IMR-90 (cell line): ENCODE data around the gene AGAP9. TPM values are rescaled to one million over a fixed set of nuclear protein-coding genes. Genes with fewer than 3 reads are reported as not detected.
"Not testable (repeated sequence)": the region's sequence is repeated elsewhere in the genome, so short reads cannot be mapped to it uniquely, and the experiment has no call there.

Experiments
- ATAC-seq: fragments of 200-7000 bp; cut with Tn5 transposase; 2 replicates; pipeline ENCODE4 v1.9.1; 2020; ENCODE audit warnings: low read depth, mild to moderate bottlenecking, moderate library complexity
- Bru-seq: library from RNA; stranded (reverse); fragments of 400-500 nt; gene quantifications from one replicate; lab custom pipeline; 2021; lab: Mats Ljungman, UMichigan
- BruChase-seq, 2 experiments: library from RNA; stranded (reverse); fragments of 400-500 nt; gene quantifications; one replicate each; lab custom pipeline; 2021; lab: Mats Ljungman, UMichigan
- BruUV-seq: library from RNA; stranded (reverse); fragments of 400-500 nt; replicated peaks from 2 replicates; lab custom pipeline; 2021; lab: Mats Ljungman, UMichigan
- CTCF ChIA-PET: fragments of 300-600 bp; formaldehyde crosslinking; extraction: SDS; loops from one replicate; lab custom pipeline; 2021; ENCODE audit warnings: antibody characterized with exemption; lab: Yijun Ruan, JAX
- POLR2A ChIA-PET: fragments of 300-600 bp; sonication (Branson Sonifier 250); formaldehyde crosslinking; loops from one replicate; lab custom pipeline; 2022; ENCODE audit warnings: antibody characterized with exemption; ENCODE audit not compliant: unreplicated experiment; lab: Charles Lee
- DNase-seq: peaks from one replicate; pipeline ENCODE4 v3.0.0; 2013
- H2AFZ ChIP-seq: replicated peaks from 2 replicates; pipeline ENCODE3; 2013; ENCODE audit warnings: low read length, mild to moderate bottlenecking; ENCODE audit not compliant: poor library complexity
- H2AK5ac ChIP-seq: 2 replicates; pipeline ENCODE4 v1.6.1; 2013; ENCODE audit warnings: low read depth, low read length, inconsistent platforms
- H2AK9ac ChIP-seq: replicated peaks from 2 replicates; pipeline ENCODE3; 2013; ENCODE audit warnings: mild to moderate bottlenecking, low read depth, low read length, moderate library complexity; ENCODE audit not compliant: poor library complexity
- H2BK120ac ChIP-seq: 2 replicates; pipeline ENCODE4 v1.6.1; 2013; ENCODE audit warnings: low read depth, low read length, inconsistent platforms
- H2BK15ac ChIP-seq: 3 replicates; pipeline ENCODE4 v1.6.1; 2013; ENCODE audit warnings: low read depth, low read length, inconsistent platforms
- H2BK20ac ChIP-seq: 2 replicates; pipeline ENCODE4 v1.6.1; 2013; ENCODE audit warnings: low read depth, mild to moderate bottlenecking, inconsistent platforms, low read length, moderate library complexity
- H2BK5ac ChIP-seq: 2 replicates; pipeline ENCODE4 v1.6.1; 2013; ENCODE audit warnings: mild to moderate bottlenecking, low read depth, low read length, inconsistent platforms; ENCODE audit not compliant: poor library complexity, severe bottlenecking
- H3K14ac ChIP-seq: replicated peaks from 2 replicates; pipeline ENCODE4 v1.6.1; 2013; ENCODE audit warnings: low read depth, low read length, inconsistent platforms
- H3K18ac ChIP-seq: 2 replicates; pipeline ENCODE4 v1.6.1; 2013; ENCODE audit warnings: low read depth, low read length, control low read depth
- H3K23ac ChIP-seq: 2 replicates; pipeline ENCODE4 v1.6.1; 2013; ENCODE audit warnings: low read depth, low read length, inconsistent platforms
- H3K27ac ChIP-seq: 2 replicates; pipeline ENCODE4 v1.5.1; 2013; ENCODE audit warnings: mild to moderate bottlenecking, control low read depth, low read length; ENCODE audit not compliant: insufficient read depth
- H3K27me3 ChIP-seq: 2 replicates; pipeline ENCODE4 v1.6.1; 2013; ENCODE audit warnings: low read length; ENCODE audit not compliant: control insufficient read depth, insufficient read depth
- H3K36me3 ChIP-seq: 2 replicates; pipeline ENCODE4 v1.6.1; 2013; ENCODE audit warnings: low read length, mixed read lengths; ENCODE audit not compliant: control insufficient read depth, insufficient read depth
- H3K4ac ChIP-seq: 2 replicates; pipeline ENCODE4 v1.6.1; 2013; ENCODE audit warnings: low read depth, low read length, inconsistent platforms
- H3K4me1 ChIP-seq: 2 replicates; pipeline ENCODE4 v1.6.1; 2013; ENCODE audit warnings: low read length, mixed read lengths; ENCODE audit not compliant: control insufficient read depth, insufficient read depth
- H3K4me2 ChIP-seq: 2 replicates; pipeline ENCODE4 v1.6.1; 2013; ENCODE audit warnings: low read depth, mild to moderate bottlenecking, control low read depth, low read length, moderate library complexity
- H3K4me3 ChIP-seq: 2 replicates; pipeline ENCODE4 v1.5.1; 2013; ENCODE audit warnings: low read depth, mild to moderate bottlenecking, control low read depth, low read length, moderate library complexity; ENCODE audit not compliant: insufficient read depth
- H3K56ac ChIP-seq: 2 replicates; pipeline ENCODE4 v1.6.1; 2013; ENCODE audit warnings: low read length, inconsistent platforms; ENCODE audit not compliant: insufficient read depth; ENCODE audit errors: extremely low read depth
- H3K79me1 ChIP-seq, 2 experiments: 2 replicates each; pipeline ENCODE4 v1.6.1; 2013; ENCODE audit warnings: low read length in 2 of 2, inconsistent platforms in 1 of 2, low read depth in 1 of 2
- H3K9ac ChIP-seq: 2 replicates; pipeline ENCODE4 v1.6.1; 2013; ENCODE audit warnings: low read depth, low read length, control low read depth
- H3K9me1 ChIP-seq: 2 replicates; pipeline ENCODE4 v1.6.1; 2013; ENCODE audit warnings: low read length, inconsistent platforms; ENCODE audit not compliant: insufficient read depth
- H3K9me3 ChIP-seq: 2 replicates; pipeline ENCODE4 v1.6.1; 2013; ENCODE audit warnings: low read length; ENCODE audit not compliant: control insufficient read depth, insufficient read depth
- H4K20me1 ChIP-seq: 2 replicates; pipeline ENCODE4 v1.6.1; 2013; ENCODE audit warnings: low read length, inconsistent platforms; ENCODE audit not compliant: insufficient read depth
- H4K5ac ChIP-seq: 2 replicates; pipeline ENCODE4 v1.6.1; 2013; ENCODE audit warnings: mild to moderate bottlenecking, low read depth, low read length, control low read depth
- H4K8ac ChIP-seq, 2 experiments: 2 replicates each; pipeline ENCODE4 v1.6.1; 2013; ENCODE audit warnings: low read depth in 2 of 2, low read length in 2 of 2, control low read depth in 1 of 2, inconsistent platforms in 1 of 2
- H4K91ac ChIP-seq: 2 replicates; pipeline ENCODE4 v1.6.1; 2013; ENCODE audit warnings: low read depth, low read length, inconsistent platforms; ENCODE audit not compliant: insufficient read depth
- WGBS, 2 experiments: methylation state at CpG; one replicate each; pipeline versions ENCODE4 v1.1.5 to v1.1.7; 2013; ENCODE audit warnings: missing lambda C conversion rate in 2 of 2; ENCODE audit not compliant: insufficient read length in 1 of 2; ENCODE audit errors: extremely low coverage in 2 of 2; 5-methylcytosine and 5-hydroxymethylcytosine counted together
- dilution Hi-C: fragments of 300-500 bp; cut with HindIII; formaldehyde crosslinking; loops from one replicate; pipeline ENCODE4 v1.14.3; 2018; ENCODE audit warnings: low sequenced_read_pairs; ENCODE audit not compliant: unreplicated experiment
- in situ Hi-C: fragments of 300-500 bp; cut with MboI; formaldehyde crosslinking; loops from 3 replicates; pipeline ENCODE4 v1.14.3; 2019; ENCODE audit warnings: low sequenced_read_pairs, inconsistent platforms, mixed read lengths
- intact Hi-C: fragments of 100-400 bp; cut with micrococcal nuclease; formaldehyde crosslinking; loops from 2 replicates; pipeline ENCODE4 v1.10.0; 2022
- long read RNA-seq: library from polyadenylated mRNA; unstranded; transcript quantifications from one replicate; pipeline ENCODE4 v2.0.0, GENCODE V29; 2021; ENCODE audit not compliant: unreplicated experiment
- polyA plus RNA-seq, 3 experiments: library from polyadenylated mRNA; depleted of rRNA; stranded (reverse); fragments of >200 nt; gene quantifications; 2 replicates each; pipeline ENCODE4 v1.2.3, GENCODE V29; 2012; ENCODE audit warnings: low replicate concordance in 1 of 3
- total RNA-seq: library from RNA; depleted of rRNA; stranded (reverse); fragments of >200 nt; gene quantifications from 2 replicates; pipeline ENCODE4 v1.2.3, GENCODE V29; 2012; rRNA removed

AGAP9 gene
- 2.5 and 3.2 TPM in 2 replicates for total RNA-seq
- polyA plus RNA-seq (2012; rRNA removed): 10.0 and 11.2 TPM in 2 replicates
- polyA plus RNA-seq (2012; cell fraction: cytosol; rRNA removed): 1.8 and 2.6 TPM in 2 replicates
- 103 and 118 TPM in 2 replicates for polyA plus RNA-seq (2012; cell fraction: nucleus; rRNA removed; ENCODE audit: low replicate concordance)
- Bru-seq, nascent RNA: percentile 77 among the genes with signal in this experiment
- BruChase-seq, experiment 1, labeled RNA remaining after a 6-hour chase: percentile 87 among the genes with signal in this experiment
- percentile 85 among the genes with signal in this experiment for BruChase-seq, experiment 2, labeled RNA remaining after a 2-hour chase
- long read RNA-seq, partial matches to known transcripts: 0 of 1 reads
- long read RNA-seq, other reads (novel, unspliced or antisense): 1 of 1 reads

GRCh38 chr10:47523475-47523874 is at the start of gene AGAP9:
AGAP9 (minus strand) TSS chr10:47523638; CDS start chr10:47523526, 112 bp downstream.
- H2AK9ac ChIP-seq, dilution Hi-C loops, BruUV-seq, H3K23ac ChIP-seq, H2BK5ac ChIP-seq, in situ Hi-C loops, H3K79me1 ChIP-seq, H3K56ac ChIP-seq, H2AK5ac ChIP-seq, H3K18ac ChIP-seq, CTCF ChIA-PET, H3K4me2 ChIP-seq, intact Hi-C loops, H3K14ac ChIP-seq, H3K9ac ChIP-seq, H3K9me1 ChIP-seq, H3K4ac ChIP-seq, H2BK120ac ChIP-seq, H3K27ac ChIP-seq, DNase-seq, H3K4me1 ChIP-seq, H3K9me3 ChIP-seq, H2AFZ ChIP-seq, H2BK20ac ChIP-seq, ATAC-seq, H4K5ac ChIP-seq, H3K36me3 ChIP-seq, H3K4me3 ChIP-seq, H4K20me1 ChIP-seq, H4K91ac ChIP-seq, H2BK15ac ChIP-seq, H4K8ac ChIP-seq, POLR2A ChIA-PET, H3K27me3 ChIP-seq: not testable (repeated sequence)
- WGBS, 2 experiments: no CpG with 5 or more reads among the region's 20 CpGs

GRCh38 chr10:47571138-47571912 is 47.9 kb upstream of the AGAP9 start:
- H2BK15ac ChIP-seq, CTCF ChIA-PET, POLR2A ChIA-PET, H3K9me3 ChIP-seq, H3K9me1 ChIP-seq, H3K18ac ChIP-seq, H4K8ac ChIP-seq, H3K56ac ChIP-seq, H2BK20ac ChIP-seq, intact Hi-C loops, H4K91ac ChIP-seq, H2BK5ac ChIP-seq, H3K27me3 ChIP-seq, DNase-seq, H2AFZ ChIP-seq, H3K36me3 ChIP-seq, H2BK120ac ChIP-seq, ATAC-seq, H3K4ac ChIP-seq, H2AK5ac ChIP-seq, H3K9ac ChIP-seq, H3K23ac ChIP-seq, H3K27ac ChIP-seq, H4K5ac ChIP-seq, H3K14ac ChIP-seq, H4K20me1 ChIP-seq, in situ Hi-C loops, dilution Hi-C loops, H3K79me1 ChIP-seq, H3K4me2 ChIP-seq, H2AK9ac ChIP-seq, H3K4me1 ChIP-seq, H3K4me3 ChIP-seq, BruUV-seq: not testable (repeated sequence)
- WGBS, 2 experiments: no CpG with 5 or more reads among the region's 9 CpGs
